Loucy (cell line): ENCODE data around the gene CDYL.

Experiments
- H2AFZ ChIP-seq: fragments of 200-600 bp; sonication (generic); 2 replicates; pipeline ENCODE4 v1.6.0; 2016; ENCODE audit warnings: antibody characterized with exemption, mild to moderate bottlenecking, low read length, moderate library complexity
- H3F3A ChIP-seq: fragments of 200-600 bp; 2 replicates; pipeline ENCODE4 v1.6.0; 2016; ENCODE audit warnings: antibody characterized with exemption, low read depth, mild to moderate bottlenecking
- H3K27me3 ChIP-seq: fragments of 200-600 bp; sonication (generic); 2 replicates; pipeline ENCODE4 v1.6.1; 2014; ENCODE audit warnings: low read length, mild to moderate bottlenecking; ENCODE audit not compliant: insufficient read depth, poor library complexity, severe bottlenecking
- H3K36me3 ChIP-seq: fragments of 200-600 bp; sonication (generic); 2 replicates; pipeline ENCODE4 v1.6.1; 2016; ENCODE audit warnings: low read length; ENCODE audit not compliant: insufficient read depth
- H3K4me1 ChIP-seq: fragments of 200-600 bp; sonication (generic); 2 replicates; pipeline ENCODE4 v1.5.1; 2014; ENCODE audit warnings: low read length, mild to moderate bottlenecking; ENCODE audit not compliant: insufficient read depth, poor library complexity, severe bottlenecking
- H3K4me2 ChIP-seq: fragments of 200-600 bp; sonication (generic); 2 replicates; pipeline ENCODE4 v1.6.0; 2014; ENCODE audit warnings: antibody characterized with exemption, low read length, low read depth, mild to moderate bottlenecking; ENCODE audit not compliant: poor library complexity, severe bottlenecking
- H3K4me3 ChIP-seq: fragments of 200-600 bp; sonication (generic); 2 replicates; pipeline ENCODE4 v1.5.1; 2014; ENCODE audit warnings: low read length, mild to moderate bottlenecking, mixed read lengths; ENCODE audit not compliant: poor library complexity, severe bottlenecking
- H3K79me2 ChIP-seq: fragments of 200-600 bp; sonication (generic); 2 replicates; pipeline ENCODE4 v1.6.1; 2014; ENCODE audit warnings: low read length; ENCODE audit not compliant: insufficient read depth
- H3K9ac ChIP-seq: fragments of 200-600 bp; sonication (generic); 2 replicates; pipeline ENCODE4 v1.6.0; 2014; ENCODE audit warnings: mild to moderate bottlenecking, low read depth, low read length, moderate library complexity; ENCODE audit not compliant: poor library complexity, severe bottlenecking
- H3K9me2 ChIP-seq: fragments of 200-600 bp; sonication (generic); replicated peaks from 2 replicates; pipeline ENCODE4 v1.6.1; 2016; ENCODE audit warnings: low read depth, low read length, mixed read lengths
- H3K9me3 ChIP-seq: fragments of 200-600 bp; sonication (generic); 2 replicates; pipeline ENCODE4 v1.6.1; 2014; ENCODE audit warnings: mild to moderate bottlenecking, antibody characterized with exemption, low read length, low read depth; ENCODE audit not compliant: insufficient read depth
- H4K20me1 ChIP-seq: fragments of 200-600 bp; sonication (generic); 2 replicates; pipeline ENCODE4 v1.6.0; 2014; ENCODE audit warnings: antibody characterized with exemption, low read length, mild to moderate bottlenecking; ENCODE audit not compliant: insufficient read depth, poor library complexity, severe bottlenecking
- CTCF ChIP-seq: fragments of 200-600 bp; sonication (generic); conservative IDR thresholded peaks from 2 replicates; pipeline ENCODE4 v1.5.1; 2014; ENCODE audit warnings: mild to moderate bottlenecking, antibody characterized with exemption, low read length
- EZH2phosphoT487 ChIP-seq: fragments of 200-600 bp; IDR thresholded peaks from 2 replicates; pipeline ENCODE4 v1.6.1; 2018; ENCODE audit warnings: antibody characterized with exemption, mild to moderate bottlenecking, moderate library complexity, borderline replicate concordance

CDYL gene

GRCh38 chr6:4840169-4840568, 64.0 kb downstream of the CDYL start:
- Histone ChIP-seq H3K9me2 (no peaks in the 10 kb centered on the region), H3K9me3 (peaks cover 8% of the 10 kb centered on the region; the same call in 1 of the 2 replicates), H3K36me3 (peaks cover 4% of the 10 kb centered on the region; the same call in 1 of the 2 replicates), H3K4me3 (no peak overlapping the region), H4K20me1 (peaks cover 9% of the 10 kb centered on the region), H3K9ac (no peak overlapping the region), H3K4me2 (no peak overlapping the region), H3K79me2 (peaks cover 85% of the 10 kb centered on the region), H3K4me1 (no peaks in the 10 kb centered on the region), H3K27me3 (no peaks in the 10 kb centered on the region), H3F3A (no peaks in the 10 kb centered on the region), H2AFZ (no peak overlapping the region)
- TF ChIP-seq EZH2phosphoT487 (no peak), CTCF (no peak)

- H3K27me3 ChIP-seq = no peaks in the 10 kb centered on the region
- peaks cover 4% of the 10 kb centered on the region; the same call in 1 of the 2 replicates for H3K36me3 ChIP-seq
- H3K79me2 ChIP-seq = peaks cover 95% of the 10 kb centered on the region
- no peaks in the 10 kb centered on the region for H3F3A ChIP-seq
- peaks cover 4% of the 10 kb centered on the region for H3K4me1 ChIP-seq
- H3K9me2 ChIP-seq = no peaks in the 10 kb centered on the region
- TF ChIP-seq CTCF (peak; percentile 54), EZH2phosphoT487 (no peak)
- H2AFZ ChIP-seq = no peak overlapping the region
- H4K20me1 ChIP-seq = peaks cover 26% of the 10 kb centered on the region
- H3K4me3 ChIP-seq = no peak overlapping the region
- H3K4me2 ChIP-seq = no peak overlapping the region
- peaks cover 8% of the 10 kb centered on the region; the same call in 1 of the 2 replicates for H3K9me3 ChIP-seq
- H3K9ac ChIP-seq = no peak overlapping the region
Measured at GRCh38 chr6:4844108-4844507, 67.9 kb downstream of the CDYL start.

GRCh38 chr6:4846387-4846786, 70.2 kb downstream of the CDYL start:
- peaks cover 94% of the 10 kb centered on the region for H3K79me2 ChIP-seq
- no peaks in the 10 kb centered on the region for H3K9me2 ChIP-seq
- no peak overlapping the region for H3K4me2 ChIP-seq
- peaks cover 41% of the 10 kb centered on the region for H4K20me1 ChIP-seq
- H3K4me3 ChIP-seq = no peak overlapping the region
- no peak overlapping the region for H3K9ac ChIP-seq
- H3K36me3 ChIP-seq = peaks cover 4% of the 10 kb centered on the region; the same call in 1 of the 2 replicates
- H3K27me3 ChIP-seq = no peaks in the 10 kb centered on the region
- TF ChIP-seq EZH2phosphoT487 (no peak), CTCF (no peak)
- peaks cover 8% of the 10 kb centered on the region; the same call in 1 of the 2 replicates for H3K9me3 ChIP-seq
- peaks cover 16% of the 10 kb centered on the region for H3K4me1 ChIP-seq
- H3F3A ChIP-seq = no peaks in the 10 kb centered on the region
- H2AFZ ChIP-seq = no peak overlapping the region
